Measurements from ENCODE around the gene SMU1.
A peak's percentile ranks its signal among the peaks of the same experiment; 100 is the strongest.

Gene SMU1

DNA sequence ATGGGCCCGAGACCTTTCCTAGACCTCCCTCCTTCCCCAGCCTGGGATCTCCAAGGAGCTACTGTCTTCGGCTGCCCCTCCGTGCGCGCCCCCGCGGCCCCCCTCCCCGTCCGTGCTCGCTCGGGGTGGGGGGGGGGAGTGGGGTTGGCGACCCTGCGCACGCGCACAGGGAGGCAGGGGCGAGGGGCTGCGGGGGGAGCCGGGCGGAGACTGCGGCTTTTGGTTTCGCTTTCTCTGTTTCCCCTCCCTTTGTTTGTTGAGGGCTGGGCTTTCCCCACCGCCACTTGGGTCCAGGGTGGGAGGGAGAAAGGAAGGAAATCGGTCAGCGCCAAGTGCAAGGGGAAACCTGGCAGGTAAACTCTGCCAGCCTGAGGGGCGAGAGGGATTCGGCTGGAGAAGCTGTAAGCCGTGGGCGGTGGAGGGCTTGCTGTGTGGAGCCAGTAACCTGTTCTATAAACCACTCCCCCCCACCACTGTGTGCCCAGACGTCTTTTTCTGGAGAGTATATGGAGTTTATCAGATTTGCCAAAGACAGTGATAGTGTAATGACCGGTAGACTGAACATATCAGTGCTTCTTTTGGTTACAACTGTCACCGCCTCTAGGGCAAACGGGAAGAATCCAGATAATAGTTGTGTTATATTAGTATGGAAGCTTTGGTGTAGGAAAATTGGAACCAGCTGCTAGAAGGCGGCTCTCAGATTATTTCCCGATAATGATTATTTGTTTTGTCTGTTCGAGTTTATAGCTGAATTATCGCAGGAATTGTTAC lies 50.7 kb downstream of the SMU1 start:
- H3K4me3 ChIP-seq (replicated peaks; ENCODE audit: low read depth, low read length) = peak overlapping the region; percentile 96
- DNase-seq (ENCODE audit: extremely low read depth, low read depth) = no peak
- TF ChIP-seq, protein P1, sequence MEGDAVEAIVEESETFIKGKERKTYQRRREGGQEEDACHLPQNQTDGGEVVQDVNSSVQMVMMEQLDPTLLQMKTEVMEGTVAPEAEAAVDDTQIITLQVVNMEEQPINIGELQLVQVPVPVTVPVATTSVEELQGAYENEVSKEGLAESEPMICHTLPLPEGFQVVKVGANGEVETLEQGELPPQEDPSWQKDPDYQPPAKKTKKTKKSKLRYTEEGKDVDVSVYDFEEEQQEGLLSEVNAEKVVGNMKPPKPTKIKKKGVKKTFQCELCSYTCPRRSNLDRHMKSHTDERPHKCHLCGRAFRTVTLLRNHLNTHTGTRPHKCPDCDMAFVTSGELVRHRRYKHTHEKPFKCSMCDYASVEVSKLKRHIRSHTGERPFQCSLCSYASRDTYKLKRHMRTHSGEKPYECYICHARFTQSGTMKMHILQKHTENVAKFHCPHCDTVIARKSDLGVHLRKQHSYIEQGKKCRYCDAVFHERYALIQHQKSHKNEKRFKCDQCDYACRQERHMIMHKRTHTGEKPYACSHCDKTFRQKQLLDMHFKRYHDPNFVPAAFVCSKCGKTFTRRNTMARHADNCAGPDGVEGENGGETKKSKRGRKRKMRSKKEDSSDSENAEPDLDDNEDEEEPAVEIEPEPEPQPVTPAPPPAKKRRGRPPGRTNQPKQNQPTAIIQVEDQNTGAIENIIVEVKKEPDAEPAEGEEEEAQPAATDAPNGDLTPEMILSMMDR (IDR thresholded peaks at IDR 0.05; ENCODE audit: low read depth, low read length, missing control alignments) = no peak

DNA sequence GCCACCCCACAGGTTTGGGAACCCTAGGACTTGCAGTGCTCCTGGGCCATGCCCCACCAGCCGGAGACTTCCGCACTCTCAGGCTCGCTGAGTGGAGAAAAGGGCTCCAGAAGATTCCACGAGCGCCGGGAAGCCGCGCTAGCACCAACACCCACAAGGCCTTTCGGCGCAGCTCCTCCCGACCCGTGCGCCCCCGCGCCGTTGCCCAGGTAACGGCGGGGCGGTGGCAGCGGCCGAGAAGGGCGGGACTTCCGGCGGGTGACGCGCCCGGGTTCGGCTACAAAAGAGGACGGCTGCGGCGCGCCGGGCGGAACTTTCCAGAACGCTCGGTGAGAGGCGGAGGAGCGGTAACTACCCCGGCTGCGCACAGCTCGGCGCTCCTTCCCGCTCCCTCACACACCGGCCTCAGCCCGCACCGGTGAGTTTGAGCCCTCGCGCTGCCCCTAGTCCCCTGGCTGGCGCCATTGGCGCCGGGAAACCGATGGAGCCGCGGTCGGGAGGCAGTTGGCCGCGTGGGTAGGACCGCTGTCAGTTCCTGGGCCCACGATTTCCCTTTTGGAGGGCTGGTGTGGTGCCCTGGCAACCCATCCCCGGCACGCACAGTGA lies 51.4 kb downstream of the SMU1 start, which contains the start of gene DNAJA1:
DNAJA1 (plus strand) TSS at position 308 of the 606 bp plus-strand sequence. CDS start 1,212 bp downstream, outside the sequence.
- TF ChIP-seq, protein P1 (IDR thresholded peaks at IDR 0.05; ENCODE audit: low read depth, low read length, missing control alignments) = no peak
- peak; percentile 59 for DNase-seq (ENCODE audit: extremely low read depth, low read depth)
- peak within 1 kb of the TSS; percentile 96 for H3K4me3 ChIP-seq (replicated peaks; ENCODE audit: low read depth, low read length)

DNA sequence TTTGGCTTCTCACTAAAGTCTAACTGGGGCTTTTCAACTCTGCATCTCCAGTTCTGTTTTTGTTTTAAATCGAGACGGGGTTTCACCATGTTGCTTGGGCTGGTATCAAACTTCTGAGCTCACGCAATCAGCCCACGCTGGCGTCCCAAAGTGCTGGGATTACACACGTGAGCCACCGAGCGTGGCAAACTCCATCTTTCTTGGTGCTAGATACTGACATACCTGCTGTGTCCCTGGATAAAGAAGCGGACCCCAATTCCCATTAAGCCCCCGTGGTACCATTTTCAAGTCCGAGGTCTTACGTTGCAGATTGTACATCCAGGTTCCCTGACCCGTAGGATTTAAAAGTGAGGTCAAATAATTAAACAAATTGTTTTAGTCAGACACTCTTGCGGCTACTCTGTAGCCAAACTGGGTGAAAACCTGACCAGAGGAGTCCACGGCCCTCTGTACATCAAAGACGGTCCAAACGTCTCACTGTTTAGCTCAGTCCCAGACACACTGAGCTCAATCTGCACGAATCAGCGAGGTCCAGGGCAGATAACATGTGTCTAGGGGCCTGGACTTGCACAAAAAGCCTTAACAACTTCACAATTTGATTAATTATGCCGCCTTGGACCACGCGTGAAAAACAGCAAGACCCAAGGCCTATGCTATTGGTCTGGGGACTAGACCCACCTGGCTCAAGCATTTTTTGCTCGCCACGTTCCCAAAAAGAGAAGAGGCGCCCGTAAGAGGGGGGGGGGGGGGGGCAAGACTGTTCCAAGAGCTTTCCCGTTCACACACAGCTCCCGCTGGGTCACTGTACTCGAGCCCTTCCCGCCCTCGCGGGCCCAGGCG lies 52.1 kb downstream of the SMU1 start:
- DNase-seq (ENCODE audit: extremely low read depth, low read depth) = no peak
- peak overlapping the region; percentile 96 for H3K4me3 ChIP-seq (replicated peaks; ENCODE audit: low read depth, low read length)
- TF ChIP-seq, protein P1 (IDR thresholded peaks at IDR 0.05; ENCODE audit: low read depth, low read length, missing control alignments) = no peak

DNA sequence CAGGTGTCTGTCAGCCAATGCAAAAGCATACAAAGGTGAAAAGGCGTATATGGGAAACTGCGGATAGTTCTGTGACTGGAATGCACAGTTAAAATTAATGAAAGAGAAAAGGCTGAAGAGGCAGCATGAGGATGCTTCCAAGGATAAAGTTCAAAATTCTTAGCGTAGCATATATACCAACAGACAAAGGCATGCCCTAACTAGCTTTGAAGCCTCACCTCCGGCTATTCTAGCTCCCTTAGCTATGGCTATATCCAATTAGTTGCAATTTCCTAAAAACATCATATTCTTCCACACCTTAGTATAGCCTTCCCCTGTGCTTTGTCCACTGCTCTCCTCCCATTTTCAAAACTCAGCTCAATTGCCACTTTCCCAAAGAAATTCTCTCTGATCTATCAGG lies 52.8 kb downstream of the SMU1 start:
- DNase-seq (ENCODE audit: extremely low read depth, low read depth) = no peak
- H3K4me3 ChIP-seq (replicated peaks; ENCODE audit: low read depth, low read length) = peak overlapping the region; percentile 96
- TF ChIP-seq, protein P1 (IDR thresholded peaks at IDR 0.05; ENCODE audit: low read depth, low read length, missing control alignments) = no peak

DNA sequence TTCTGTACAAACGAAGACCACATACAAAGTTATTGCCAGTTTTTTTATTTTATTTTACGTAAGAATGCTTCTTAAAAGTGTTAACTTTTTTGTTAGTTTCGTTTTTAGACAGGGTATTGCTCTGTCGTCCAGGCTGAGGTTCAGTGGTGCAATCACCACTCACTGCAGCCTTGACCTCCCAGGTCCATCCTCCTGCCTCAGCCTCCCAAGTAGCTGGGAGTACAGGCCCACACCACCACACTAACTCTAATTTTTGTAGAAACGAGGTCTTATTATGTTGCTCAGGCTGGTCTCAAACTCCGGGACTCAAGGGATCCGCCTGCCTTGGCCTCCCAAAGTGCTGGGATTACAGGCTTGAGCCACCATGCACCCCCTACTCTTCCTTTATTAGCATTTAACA lies 53.7 kb downstream of the SMU1 start:
- H3K4me3 ChIP-seq (replicated peaks; ENCODE audit: low read depth, low read length) = no peak overlapping the region
- TF ChIP-seq, protein P1 (IDR thresholded peaks at IDR 0.05; ENCODE audit: low read depth, low read length, missing control alignments) = no peak
- no peak for DNase-seq (ENCODE audit: extremely low read depth, low read depth)

DNA sequence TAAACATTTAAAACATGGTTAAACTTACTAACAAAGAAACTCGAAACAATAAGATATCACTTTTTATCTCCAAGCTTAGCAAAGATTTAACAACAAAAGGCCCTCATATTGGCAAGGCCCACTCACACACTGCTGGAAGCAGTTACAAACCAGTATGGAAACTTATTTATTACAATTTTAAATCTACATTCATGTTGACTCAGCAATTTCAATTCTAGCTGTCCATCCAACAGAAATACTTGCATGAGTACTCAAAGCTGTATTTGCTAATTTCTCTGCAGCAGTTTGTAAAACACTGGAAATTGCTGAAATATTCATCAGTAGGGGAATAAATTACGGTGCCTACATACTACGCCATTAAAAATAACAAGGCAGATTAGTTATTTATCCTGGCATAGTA lies 54.2 kb downstream of the SMU1 start:
- DNase-seq (ENCODE audit: extremely low read depth, low read depth) = no peak
- TF ChIP-seq, protein P1 (IDR thresholded peaks at IDR 0.05; ENCODE audit: low read depth, low read length, missing control alignments) = no peak
- H3K4me3 ChIP-seq (replicated peaks; ENCODE audit: low read depth, low read length) = no peak overlapping the region

Measured in HFF-Myc (cell line).